Mammary epithelial cell (primary cell): ENCODE data around the gene LIMA1.

Experiments
- CTCF ChIP-seq, 2 donors: IDR thresholded peaks in 1 of 2; conservative IDR thresholded peaks in 1 of 2; 2 replicates each; pipeline ENCODE4 v1.5.1; 2011 to 2012; ENCODE audit warnings: inconsistent platforms in 2 of 2, low read length in 2 of 2, mild to moderate bottlenecking in 2 of 2, control low read depth in 1 of 2, low read depth in 1 of 2; ENCODE audit not compliant: insufficient read depth in 1 of 2; ENCODE audit errors: extremely low read depth in 1 of 2
- EZH2 ChIP-seq: IDR thresholded peaks from 2 replicates; pipeline ENCODE4 v1.6.1; 2012; ENCODE audit warnings: low read length, inconsistent platforms, borderline replicate concordance

DNA sequence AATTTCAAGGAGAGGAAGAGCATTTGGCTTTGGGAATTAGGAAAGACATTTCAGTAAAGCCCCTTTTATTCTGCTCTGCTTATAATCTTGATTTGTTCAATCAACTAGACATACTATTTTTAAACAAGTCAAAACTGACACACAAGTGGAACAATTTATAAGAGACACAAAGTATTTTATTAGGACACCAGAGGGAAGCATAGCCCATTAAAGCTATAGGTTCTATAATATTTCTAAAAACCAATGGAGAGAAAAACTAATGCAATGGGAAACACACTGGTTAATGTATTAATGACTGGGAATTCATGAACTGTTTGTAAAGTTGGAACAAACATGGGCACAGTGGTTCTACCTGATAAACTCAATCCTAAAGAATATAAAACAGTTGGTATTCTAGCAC, 100.9 kb downstream of the LIMA1 start:
- no peak for TF ChIP-seq CTCF (conservative IDR thresholded peaks at IDR 0.05 in 1 of 2, IDR thresholded peaks at IDR 0.05 in 1 of 2; ENCODE audit: extremely low read depth in 1 of 2, insufficient read depth in 1 of 2, low read depth in 1 of 2, low read length in 2 of 2)
- TF ChIP-seq EZH2 = no peak
